ENCODE measurements around the gene SFMBT1.

The SFMBT1 gene, protein sequence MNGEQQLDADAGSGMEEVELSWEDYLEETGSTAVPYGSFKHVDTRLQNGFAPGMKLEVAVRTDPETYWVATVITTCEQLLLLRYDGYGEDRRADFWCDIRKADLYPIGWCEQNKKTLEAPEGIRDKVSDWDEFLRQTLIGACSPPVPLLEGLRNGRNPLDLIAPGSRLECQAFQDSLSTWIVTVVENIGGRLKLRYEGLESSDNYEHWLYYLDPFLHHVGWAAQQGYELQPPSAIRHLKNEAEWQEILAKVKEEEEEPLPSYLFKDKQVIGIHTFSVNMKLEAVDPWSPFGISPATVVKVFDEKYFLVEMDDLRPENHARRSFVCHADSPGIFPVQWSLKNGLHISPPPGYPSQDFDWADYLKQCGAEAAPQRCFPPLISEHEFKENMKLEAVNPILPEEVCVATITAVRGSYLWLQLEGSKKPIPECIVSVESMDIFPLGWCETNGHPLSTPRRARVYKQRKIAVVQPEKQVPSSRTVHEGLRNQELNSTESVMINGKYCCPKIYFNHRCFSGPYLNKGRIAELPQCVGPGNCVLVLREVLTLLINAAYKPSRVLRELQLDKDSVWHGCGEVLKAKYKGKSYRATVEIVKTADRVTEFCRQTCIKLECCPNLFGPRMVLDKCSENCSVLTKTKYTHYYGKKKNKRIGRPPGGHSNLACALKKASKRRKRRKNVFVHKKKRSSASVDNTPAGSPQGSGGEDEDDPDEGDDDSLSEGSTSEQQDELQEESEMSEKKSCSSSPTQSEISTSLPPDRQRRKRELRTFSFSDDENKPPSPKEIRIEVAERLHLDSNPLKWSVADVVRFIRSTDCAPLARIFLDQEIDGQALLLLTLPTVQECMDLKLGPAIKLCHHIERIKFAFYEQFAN

DNA sequence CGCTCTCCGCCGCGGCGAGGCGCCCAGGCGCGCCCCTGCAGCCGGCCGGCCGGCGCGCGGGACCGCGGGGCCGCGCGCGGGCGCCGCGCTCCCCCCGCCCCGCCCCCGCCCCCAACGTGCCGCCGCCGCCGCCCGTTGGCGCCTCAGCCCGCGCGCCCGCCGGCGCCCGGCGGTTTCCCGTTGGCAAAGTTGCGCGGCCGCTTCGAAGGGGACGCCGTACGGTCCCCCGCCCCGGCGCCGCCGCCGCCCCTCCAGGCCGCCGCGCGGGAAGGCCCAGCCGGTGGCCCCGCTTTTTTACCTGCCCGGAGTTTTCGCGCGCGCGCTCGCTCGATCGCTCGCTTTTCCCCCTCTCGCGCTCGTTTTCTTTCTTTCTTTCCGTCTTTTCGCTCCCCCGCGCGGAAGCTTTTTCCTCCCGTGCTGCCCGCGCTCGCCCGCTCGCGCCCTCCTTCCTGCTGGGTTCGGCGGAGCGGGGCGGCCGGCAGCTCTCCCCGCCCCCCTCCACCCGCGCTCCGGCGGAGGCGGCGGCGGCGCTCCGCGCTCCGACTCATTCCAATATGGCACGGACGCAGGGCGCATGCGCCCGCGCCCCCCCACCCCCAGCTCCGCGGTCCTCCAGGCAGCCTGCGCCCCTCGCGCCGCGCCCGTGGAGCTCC, at the start of gene SFMBT1:
Gene SFMBT1, minus strand, starts transcription at position 556 of the 653 bp plus-strand sequence. CDS start 76,945 bp downstream, outside the sequence.
- DNase-seq (ENCODE audit: low spot score): peak; percentile 43

DNA sequence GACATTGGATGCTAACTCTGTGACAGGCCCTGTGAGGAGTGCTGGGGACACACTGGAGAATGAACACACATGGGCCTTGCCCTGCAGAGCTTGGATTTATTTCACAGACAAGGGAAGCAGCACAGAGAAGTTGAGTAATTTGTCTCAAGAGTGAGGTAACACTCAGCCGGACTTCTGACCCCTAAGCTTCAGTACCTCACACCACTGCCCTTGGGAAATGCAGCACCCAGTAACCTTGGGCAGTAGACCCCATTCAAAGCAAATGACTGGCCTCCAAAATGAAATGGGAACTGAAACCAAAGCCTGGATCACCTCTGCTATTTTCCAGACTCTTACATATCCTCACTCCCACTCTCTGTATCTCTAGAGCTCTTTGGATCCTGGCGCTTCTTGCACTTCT, 47.1 kb upstream of the SFMBT1 start:
- no peak for DNase-seq (ENCODE audit: low spot score)

DNA sequence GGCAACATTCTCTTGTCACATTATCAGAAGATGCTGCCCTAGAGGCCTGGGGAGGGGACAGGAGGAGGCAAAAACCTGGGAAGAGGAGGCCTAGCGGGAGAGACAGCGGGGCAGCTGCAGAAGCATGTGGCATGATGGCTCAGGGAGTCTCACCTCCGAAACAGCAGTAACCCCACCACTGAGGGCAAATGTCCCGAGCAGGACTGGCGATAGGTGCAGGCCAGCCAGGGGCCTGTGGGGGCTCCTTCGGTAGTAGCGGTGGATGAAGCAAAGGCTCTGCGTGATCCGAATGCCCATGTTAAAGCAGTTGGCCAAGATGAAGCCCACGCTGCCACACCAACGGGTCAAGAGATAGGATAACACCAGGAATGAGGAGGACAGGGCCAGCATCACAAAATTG, 46.3 kb upstream of the SFMBT1 start:
- no peak for DNase-seq (ENCODE audit: low spot score)

DNA sequence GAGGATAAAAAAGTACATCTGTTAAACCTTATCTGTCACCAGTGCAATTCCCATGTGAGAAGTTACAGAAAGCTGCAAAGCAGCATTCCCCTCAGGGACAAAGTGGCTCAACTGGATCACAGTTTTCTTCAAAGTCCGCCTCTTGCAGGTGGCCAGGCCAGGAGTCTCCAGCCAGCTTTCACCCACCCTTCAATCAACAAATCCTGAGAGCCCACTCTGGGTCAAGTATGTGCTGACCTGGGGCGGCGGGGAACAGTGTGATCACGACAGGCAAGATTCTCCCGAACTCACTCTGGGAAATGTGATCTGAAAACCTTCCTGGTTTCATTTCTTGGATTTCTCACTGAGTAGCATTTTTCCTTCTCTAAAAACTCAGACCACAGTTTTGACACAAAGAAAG, 45.1 kb upstream of the SFMBT1 start:
- DNase-seq (ENCODE audit: low spot score): no peak

DNA sequence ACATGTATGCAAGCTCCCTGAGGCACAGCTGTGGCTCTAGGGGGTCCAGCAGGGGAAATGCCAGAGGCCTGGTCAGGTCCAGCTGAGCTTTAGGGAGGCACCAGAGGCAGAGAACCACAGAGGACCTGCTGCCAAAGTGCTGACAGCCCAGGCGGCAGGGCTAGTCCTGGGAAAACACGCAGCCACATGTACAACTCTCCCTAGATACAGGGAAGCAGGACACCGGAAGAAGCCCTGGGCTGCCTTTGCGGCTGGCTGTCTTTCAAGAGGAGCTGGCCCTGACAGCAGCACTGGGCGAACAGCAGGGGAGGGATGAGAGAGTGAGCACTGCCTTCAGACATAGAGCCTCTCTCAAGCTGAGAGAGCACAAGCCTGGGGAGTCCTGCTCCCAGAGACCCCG, 43.6 kb upstream of the SFMBT1 start:
- peak; percentile 13 for DNase-seq (ENCODE audit: low spot score)

DNA sequence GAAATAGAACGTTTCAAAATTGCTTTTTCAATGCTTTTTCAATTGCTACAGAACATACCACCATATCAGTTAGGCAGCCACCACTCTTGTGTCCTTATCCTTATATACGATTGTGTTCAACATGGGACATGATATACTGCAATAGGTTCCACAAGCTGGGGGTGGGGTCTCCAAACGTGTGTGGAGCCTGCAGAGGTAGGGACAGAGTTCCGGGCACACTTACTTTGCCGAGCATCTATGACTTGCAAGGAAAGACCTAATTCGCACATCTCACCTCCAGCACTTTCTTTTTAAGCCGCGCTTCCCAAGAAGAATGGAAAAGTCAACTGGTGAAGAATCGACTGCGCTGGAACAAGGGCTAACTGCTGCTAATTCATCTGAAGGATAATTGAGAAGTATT, 39.6 kb upstream of the SFMBT1 start:
- no peak for DNase-seq (ENCODE audit: low spot score)

DNA sequence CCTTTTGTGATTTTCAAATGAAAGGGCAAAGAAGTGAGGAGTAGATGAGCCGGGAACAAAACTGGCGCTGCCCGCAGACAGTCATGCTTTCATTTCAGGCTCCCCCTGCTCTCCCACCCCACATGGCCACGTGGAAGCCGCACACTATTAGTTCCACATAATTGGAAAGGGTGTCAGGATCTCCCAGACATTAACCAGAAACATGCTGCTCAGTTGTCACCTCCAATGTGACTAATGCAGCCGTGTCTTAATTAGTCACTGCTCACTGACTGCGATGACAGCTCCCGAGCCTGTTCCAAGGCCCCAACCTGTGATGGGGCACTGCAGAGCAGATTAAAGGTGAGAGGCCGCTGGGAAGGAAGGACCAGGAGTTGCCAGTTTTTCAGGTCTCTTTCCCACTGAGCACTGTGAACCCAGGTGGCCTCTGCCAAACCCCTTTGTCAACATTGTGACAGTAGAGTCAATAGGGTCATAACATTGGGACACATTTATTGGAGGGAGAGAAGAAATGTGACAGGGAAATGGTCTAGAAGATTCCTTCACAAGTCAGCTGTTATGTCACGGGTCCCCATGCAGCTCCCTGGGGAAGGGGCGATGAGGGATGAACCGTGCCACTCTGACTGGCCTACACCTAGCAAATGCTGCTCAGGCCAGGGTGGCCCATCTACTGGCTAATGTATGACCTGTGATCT, 38.6 kb upstream of the SFMBT1 start:
- DNase-seq (ENCODE audit: low spot score): peak; percentile 43

DNA sequence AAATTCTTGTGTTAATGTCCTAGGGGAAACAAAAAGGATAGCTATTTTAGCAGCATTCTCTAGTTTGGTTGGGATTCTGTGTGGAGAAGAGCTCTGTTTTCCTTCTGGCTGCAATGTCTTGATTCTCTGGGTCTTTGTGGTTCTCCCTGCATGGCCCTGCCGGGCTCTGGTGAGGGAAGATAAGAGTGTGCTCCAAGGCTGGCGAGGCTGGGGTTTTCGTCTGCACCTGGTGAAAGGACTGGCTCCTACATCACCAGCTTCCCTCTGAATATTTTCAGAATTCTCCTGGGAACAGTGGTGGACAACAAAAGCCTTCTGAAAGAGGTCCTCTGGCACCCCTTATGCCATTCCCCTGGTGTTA, 38.1 kb upstream of the SFMBT1 start:
- DNase-seq (ENCODE audit: low spot score): no peak

DNA sequence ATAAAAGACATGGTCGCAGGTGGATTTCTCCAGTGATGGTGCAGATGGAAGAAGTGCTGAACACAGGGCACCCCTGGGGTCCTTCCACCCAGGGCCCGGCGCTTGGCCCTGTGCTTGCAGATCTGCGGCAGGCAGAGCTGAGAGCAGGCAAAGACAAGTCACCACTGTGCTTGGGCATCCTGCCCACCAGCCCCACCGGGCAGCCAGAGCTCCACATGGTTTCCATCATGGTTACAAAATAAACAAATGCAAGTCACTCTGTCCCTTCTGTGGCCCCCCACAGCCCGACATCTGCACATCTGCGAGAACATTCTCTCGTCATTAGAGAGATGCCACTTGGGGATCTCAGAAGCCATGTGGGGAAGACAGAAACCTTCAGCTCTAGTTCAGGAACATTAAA, 37.6 kb upstream of the SFMBT1 start:
- peak; percentile 66 for DNase-seq (ENCODE audit: low spot score)

DNA sequence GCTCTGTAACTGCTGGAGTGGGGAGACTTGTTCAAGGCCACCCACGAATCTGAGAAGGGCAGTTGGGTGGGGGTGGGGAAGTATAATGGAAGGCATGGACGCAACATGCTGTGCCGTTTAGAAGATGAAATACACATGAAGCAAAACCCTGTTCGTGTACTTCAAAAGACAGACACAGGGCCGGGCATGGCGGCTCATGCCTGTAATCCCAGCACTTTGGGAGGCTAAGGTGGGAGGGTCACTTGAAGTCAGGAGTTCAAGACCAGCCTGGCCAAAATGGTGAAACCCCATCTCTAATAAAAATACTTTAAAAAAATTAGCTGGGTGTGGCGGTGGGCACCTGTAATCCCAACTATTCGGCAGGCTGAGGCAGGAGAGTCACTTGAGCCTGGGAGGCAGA, 36.9 kb upstream of the SFMBT1 start:
- no peak for DNase-seq (ENCODE audit: low spot score)

DNA sequence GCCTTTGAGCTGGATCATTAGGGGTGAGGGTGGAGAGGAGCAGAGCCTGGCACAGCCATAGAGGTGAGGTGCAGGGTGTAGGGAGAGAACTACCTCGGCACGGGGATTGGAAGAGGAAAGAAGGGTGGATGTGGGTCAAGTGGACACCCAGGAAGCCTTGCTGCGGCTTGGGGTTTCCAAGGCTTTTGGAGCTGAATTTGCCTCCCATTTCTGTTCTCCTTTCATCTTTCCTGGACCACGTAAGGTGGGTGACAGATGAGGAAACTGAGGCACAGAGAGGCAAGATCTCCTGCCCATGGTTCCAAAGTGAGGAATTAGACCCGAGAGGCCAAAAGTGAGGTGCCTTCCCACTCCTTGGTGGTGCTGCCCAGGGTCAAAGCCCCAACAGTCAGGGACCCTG, 35.4 kb upstream of the SFMBT1 start:
- DNase-seq (ENCODE audit: low spot score): no peak

DNA sequence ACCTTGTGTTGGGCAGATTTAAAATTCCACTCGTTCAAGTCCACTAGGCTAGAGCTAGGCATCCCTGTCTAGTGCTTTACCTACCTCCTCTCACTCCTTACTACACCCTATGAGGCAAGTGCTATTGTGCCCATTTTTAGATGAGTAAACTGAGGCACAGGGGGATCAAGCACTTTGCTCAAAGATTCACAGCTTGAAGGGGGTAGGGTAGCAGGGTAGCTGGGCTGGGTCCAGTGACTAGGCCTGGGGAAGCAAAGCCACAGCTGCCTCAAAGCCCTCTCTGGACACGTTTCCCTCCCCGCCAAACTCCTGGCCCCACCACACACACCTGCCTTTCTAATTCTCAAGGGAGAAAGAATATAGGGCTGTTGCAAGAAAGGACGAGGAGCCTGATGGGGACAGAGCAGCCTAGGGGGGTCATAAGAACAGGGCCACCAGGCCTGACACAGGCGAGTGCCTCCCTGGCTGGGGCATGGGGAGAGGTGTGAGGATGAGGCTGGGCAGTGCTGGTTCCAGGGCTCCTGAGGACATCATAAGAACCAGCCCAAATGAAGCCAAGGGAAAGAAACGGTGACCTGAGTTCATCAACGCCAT, 34.8 kb upstream of the SFMBT1 start:
- no peak for DNase-seq (ENCODE audit: low spot score)

DNA sequence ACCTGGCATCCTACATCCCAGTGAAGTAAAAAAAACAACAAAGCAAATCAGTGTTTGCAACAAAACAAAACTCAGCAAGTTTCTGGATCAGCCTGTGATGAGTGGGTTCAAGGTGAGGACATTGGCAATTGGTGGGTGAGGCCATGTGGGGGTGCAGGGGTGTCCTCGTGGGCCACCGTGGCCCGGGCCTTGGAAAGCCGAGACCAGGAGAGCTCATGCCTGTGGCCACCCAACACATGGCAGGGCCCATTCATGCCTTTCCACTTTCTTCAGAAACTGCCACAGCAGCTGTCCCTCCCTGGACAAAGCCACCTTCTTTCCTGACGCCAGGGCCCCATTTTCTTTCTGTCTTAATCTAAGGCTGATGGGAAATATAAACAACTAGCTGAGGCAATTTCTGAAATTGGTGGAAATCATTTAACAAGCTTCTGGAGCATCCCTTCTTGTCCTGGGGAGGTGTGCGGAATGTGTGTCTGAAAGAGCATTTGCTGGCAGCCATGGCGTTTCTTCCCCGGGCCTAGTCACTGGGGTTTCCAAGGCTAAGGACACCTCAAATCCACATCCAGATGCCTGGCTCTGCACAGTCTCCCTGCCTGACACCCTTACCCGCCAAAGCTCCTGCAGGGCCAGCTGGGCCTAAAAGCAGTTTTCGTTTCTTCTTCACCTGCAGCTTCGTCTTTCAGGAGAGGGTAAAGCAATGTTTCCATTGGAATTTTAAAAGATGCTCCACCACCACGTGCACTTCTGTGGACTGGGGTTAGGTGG, 34.1 kb upstream of the SFMBT1 start:
- DNase-seq (ENCODE audit: low spot score): no peak

DNA sequence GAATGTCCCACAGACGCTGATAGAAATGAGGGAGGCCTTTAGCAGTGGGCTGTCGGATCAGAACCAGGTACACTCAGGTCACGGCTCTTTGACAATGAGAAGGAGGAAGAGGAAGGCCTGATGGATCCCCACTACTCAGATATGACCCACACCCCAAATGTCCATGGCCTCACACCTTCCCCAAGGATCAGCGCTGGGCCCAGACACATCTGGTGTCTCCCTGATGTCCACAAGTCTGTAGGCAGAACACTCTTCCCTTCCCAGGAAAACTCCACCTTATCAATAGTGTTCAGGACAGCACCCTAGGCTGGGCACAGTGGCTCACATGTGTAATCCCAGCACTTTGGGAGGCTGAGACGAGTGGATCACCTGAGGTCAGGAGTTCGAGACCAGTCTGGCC, 33.3 kb upstream of the SFMBT1 start:
- no peak for DNase-seq (ENCODE audit: low spot score)

DNA sequence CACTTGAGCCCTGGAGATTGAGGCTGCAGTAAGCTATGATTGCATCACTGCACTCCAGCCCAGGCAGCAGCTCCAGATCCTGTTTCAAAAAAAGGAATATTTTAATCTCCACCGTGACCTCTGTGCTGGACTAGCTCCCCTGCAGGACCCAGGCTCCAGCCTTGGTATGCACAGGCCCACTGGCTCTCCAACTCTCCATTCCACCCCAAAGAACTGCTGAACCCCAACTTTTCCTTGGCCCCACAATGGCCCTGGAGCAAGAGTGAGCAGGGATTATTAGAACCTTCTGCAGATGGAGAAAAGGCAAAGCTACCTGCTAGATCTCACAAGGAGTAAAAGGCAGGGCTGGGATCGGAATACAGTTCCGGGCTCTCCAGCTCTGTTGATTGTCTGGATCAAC, 32.8 kb upstream of the SFMBT1 start:
- no peak for DNase-seq (ENCODE audit: low spot score)

DNA sequence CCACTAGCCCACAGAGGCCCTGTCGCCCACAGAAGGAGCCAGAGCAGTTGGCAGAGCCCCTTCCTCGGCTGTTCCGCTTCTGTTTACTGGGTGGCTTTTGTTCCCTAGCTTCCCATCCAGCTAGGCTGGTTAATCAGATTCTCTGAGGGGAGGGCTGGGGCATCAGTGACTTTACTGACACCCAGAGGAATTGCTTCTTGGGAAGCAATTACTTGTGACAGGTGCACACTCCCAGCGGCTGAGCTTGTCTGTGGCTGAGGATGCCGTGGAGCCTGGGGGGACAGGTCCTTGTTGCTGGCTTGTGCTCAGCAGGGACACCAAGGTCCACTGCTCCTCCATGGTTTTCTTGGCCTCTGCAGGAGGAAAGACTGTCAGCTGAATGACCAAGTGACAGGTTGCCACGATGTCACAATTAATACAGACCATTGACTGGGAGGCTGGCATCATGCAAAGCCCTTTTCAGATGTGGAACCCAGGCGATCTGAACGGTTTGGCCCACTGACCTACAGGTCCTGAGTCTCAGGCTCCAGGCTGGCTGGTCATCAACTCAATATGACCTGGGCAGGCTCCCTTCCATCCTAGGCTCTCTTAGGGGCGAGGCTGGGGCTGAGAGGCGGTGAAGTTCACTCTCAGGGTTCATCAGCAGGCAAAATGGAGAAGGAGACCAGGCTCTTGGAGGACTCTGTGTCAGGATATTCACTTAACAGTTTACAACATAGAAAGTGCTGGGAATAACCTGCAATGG, 31.8 kb upstream of the SFMBT1 start:
- no peak for DNase-seq (ENCODE audit: low spot score)

DNA sequence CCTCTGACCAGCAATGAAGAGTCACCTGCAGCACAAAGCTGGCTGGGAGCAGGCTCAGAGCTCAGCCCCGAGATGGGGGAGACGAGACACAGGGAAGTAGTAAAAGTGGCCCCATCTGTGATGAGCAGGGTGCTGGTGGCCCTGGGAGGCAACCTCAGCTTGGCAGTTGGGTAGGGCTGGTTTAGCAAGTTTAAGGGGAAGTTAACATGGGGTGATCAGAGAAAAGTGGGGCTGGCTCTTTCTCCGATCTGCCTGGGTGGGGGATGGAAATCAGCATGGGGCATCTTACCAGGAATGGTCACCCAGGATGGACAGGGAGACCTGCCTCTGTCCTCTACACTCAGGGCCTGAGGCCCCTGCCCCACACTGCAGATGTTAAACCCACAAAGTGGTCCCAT, 29.9 kb upstream of the SFMBT1 start:
- DNase-seq (ENCODE audit: low spot score): no peak

DNA sequence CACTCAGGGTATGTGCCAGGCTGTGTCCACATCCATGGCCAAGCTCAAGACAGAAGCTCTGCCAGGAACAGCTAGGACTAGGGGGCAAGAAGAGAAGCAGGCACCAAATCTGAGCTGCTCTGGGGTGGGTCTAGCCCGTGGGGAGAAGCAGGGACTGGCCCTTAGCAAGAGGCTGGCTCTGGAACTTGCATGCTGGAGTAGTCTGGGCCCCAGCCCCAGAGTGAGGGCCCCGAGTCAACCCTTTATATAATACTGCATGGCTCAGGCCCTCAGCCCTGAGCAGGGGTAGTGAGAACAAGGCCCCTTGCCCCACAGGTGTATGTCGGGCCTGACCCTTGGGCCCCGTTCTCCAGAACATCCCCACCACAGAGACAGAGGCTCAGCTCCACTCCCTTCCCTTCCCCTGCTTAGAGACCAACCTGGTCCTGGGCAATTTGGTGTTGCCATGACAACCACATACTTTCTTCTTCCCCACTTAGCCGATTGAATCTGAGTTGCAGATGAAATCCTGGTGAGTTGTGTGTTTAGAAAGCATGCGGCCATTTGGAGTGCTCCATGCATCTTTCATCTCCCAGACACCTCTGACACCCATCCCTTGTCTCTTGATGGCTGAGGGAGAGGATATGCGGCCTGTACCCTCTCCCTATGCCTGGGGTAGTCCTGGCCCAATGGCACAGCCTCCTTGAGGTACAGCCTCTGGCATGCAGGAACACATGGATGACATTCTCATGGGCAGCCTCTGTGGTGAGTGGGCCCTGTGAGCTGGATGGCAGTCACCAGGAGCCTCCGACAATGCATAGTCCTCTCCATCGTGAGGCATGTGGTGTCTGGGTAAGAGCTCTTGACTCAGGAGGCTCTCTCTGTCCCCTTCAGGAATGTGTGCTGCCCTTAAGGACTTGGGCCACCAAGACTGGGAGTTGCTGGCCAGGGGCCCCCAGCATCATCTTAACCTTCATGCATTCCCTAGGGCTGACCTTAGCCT, 29.2 kb upstream of the SFMBT1 start:
- DNase-seq (ENCODE audit: low spot score): no peak

DNA sequence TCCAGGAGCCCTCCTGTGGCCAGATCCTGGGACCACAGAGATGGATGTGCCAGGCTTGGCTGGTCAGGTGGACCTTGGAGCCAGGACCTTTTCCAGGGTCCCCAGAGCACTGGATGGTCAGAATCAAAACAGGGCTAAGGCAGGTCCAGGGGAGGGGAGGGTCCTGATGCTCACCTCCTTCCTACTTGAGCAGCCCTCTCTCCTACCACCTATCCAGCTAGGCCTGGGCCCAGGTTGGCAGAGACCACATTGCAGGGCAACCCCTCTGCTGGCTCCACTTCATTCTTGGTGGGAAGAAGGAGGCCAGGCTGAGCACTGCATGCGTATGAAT, 28.5 kb upstream of the SFMBT1 start:
- no peak for DNase-seq (ENCODE audit: low spot score)

Measured in cerebellar cortex (tissue), 1 donor.